GM21619 (cell line): ENCODE measurements around the gene FARSB.
A peak's percentile ranks its signal among the peaks of the same experiment; 100 is the strongest.

Experiments used
- ATAC-seq: cut with Tn5 transposase; IDR thresholded peaks from one replicate; pipeline ENCODE4 v1.9.1; 2021; ENCODE audit not compliant: unreplicated experiment

Gene FARSB

DNA sequence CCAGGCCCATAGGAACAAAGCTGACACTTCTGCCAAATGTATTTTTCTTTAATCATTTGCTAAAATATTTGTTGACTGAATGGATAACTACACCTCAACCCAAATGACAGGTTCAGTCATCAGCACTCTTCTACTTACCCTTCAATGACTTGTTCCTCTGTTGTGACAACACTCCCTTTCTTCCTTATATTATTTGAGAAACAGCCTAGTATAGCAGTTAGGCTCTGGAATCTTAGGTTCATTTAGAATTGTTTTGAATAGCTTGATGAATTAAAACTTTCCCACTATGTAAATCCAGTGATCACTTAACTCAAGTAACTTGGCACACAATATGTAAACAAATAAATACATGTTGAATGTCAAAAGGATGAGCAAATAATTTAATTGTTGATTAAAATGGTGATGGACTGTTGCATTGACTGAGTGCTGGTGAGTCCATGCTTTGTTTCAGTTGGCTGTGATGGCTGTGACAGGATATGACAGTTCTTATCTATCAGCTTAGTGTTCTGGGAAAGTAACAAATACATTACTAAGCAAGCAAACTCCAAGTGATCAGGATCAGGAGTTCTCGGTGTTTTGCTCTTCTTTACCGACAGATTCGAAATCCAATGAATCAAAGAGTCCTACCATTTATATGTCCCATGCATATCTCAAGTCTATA is 12.7 kb upstream of the FARSB start:
- ATAC-seq = no peak

DNA sequence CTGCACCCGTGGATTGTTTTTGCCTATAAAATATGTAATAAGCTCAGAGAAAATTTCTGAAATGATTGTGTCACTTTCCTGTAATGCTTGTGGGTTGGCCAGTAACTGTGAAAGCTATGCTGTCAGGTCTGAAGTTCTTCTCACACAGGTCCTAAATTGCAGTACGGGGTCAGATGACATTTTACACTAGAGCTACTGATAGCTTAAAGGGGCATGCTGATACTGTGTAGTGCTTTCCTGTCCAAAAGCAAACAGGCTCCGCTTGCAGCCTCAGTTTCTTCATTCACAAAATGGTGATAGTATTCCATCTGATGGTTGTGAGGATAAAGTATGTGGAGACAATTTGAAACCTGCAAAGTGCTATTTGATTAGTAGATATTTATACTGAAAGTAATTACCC is 7.6 kb upstream of the FARSB start:
- no peak for ATAC-seq

DNA sequence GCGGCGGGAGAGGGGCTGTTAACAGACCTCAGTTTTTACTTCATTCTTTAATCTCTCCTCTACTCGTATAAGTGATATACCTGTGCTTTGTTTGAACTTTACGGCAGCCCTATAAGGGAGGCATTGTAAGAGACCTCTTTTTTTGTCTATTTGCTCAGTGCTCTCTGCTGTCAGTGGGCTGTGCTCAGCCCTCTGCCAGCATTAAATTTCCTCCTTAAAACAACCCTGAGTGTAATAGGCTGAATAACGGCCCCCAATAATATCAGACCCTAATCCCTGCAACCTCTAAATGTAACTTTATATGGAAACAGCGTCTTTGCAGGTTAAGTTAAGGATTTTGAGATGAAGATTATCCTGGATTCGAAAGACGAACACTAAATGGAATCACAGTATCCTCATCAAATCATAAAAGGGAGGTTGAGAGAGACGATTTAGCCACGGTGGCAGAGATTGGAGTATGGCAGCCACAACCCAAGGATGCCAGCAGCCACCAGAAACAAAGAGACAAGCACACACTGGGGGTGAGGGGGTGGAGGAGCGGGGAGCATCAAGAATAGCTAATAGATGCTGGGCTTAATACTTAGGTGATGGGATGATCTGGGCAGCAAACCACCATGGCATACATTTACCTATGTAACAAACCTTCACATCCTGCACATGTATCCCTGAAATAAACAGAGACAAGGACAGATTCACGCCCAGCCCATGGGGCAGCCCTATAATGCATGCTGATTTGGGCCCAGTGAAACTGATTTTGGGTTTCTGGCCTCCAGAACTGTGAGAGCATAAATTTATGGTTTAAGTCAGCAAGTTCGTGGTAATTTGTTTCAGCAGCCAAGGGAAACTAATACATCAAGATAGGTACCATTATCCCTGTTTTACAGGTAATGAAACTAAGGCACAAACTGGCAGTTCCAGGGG is 894 bp upstream of the FARSB start:
- peak; percentile 25 for ATAC-seq

- ATAC-seq = no peak
These were observed 2.6 kb downstream of the FARSB start for GRCh38 chr2:222653280-222653679.

DNA sequence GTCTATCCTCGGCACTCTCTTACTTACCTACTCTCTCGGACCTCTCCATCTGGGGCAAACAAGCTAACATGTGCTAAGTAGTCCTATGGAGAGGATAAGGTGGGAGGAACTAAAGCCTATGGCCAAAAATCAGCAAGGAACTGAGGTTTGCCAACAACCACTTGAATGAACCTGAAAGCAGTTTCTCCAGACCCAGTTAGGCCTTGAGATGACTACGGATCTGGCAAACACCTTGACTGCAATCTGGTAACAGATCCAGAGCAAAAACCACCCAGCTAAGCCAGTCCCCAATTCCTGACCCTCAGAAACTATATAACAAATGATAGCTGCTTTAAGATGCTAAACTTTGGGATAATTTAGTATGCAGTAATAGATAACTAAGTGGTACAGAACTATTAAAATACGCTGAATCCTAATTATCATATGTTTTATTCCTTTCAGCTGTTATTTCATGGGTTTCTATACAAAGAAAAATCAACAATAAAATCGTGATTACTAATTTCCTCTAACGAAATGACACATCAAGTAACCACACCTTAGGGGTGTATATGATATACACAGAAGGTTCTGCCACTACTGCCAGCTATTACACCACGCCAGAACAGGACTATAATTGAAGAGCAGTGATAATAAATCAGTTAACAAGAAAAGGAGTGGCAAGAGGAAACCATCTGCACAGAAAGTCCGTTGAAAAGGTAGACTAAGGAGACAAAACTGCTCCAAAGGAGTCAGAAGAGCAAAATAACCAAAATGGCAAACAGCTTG is 3.2 kb downstream of the FARSB start:
- no peak for ATAC-seq

DNA sequence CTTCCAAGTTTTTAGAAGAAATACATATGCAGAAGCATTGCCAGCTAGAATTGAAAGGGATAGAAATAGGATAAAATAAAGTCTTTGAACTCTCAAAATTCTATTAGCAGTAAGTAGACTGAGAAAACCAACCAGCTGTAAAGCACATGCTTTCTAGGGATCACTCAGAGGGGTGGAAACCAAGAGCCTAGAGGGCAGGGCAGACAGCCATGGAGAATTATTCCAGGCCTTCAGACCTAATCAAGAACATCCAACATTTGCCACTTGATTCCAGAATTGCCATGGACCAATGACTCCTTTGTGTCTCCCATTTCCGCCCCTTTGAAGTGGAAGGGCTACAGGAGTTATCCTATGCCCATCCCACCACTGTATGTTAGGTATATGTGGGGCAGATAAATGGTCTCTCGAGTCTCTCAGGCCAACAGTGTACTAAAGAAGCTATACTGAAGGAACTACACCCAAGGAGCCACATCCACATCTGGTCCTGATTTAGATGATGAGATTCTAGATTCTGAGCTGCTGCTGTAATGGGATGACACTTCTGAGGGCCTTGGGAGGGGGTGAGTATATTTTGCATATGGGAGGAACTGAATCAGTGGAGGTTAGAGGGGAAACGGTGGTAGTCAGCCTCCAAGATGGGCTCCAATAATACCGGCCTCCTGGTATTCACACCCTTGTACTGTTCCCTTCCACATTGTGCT is 4.0 kb downstream of the FARSB start:
- ATAC-seq = no peak

DNA sequence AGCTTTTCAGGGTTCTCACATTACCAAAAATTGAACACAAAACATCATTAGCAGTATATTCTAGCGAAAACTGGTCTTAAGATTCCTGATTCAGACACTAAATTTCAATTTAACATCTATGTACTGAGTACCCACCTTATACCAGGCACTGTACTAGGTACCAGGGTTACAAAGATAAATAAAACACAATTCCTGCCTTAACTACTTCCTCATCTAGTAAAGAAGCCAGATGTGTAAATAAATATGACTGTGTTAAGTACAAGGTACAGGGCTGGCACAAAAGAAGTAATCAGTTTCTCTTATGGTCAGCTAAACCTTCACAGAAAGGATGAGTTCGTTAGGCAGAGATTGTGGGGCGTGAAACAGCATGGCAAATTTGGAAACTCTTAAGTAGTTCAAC is 6.1 kb downstream of the FARSB start:
- ATAC-seq = no peak

DNA sequence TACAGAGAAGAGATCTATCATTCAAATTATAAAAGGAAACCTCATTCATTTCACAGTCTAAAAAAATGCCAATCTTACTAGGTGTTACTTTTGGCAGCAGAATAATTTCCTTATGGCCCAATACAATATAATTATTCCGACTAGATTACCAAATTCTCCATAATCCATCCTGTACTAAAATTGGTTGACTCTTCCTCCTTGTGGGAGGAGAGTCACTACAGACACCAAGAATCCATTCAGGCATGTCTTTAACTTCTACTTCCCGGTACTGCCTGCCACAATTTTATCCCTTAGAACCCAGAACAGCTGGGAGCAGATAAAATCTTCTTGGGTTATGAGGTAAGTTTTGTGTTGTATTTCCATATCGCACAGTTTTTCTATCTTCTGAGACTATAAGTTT is 9.9 kb downstream of the FARSB start:
- ATAC-seq = no peak

GRCh38 chr2:222643134-222643533 is 12.8 kb downstream of the FARSB start:
- ATAC-seq = no peak

DNA sequence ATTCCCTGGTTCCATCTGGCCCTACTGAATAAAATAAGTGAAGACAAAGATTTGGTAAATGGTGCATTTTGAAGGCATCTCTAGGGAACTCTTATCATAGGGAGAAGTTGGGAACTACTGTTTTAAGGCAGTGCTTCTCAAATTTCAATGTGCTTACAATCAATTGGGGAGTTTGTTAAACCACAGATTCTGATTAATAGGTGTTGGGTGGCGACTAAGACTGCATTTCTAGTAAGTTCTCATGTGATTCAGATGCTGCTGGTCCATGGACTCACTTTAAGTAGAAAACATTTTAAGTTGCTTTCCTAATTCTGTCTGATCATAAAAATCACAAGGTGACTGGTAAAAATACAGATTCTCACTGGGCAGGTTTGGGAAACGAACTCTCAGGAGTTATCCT is 14.6 kb downstream of the FARSB start:
- no peak for ATAC-seq

DNA sequence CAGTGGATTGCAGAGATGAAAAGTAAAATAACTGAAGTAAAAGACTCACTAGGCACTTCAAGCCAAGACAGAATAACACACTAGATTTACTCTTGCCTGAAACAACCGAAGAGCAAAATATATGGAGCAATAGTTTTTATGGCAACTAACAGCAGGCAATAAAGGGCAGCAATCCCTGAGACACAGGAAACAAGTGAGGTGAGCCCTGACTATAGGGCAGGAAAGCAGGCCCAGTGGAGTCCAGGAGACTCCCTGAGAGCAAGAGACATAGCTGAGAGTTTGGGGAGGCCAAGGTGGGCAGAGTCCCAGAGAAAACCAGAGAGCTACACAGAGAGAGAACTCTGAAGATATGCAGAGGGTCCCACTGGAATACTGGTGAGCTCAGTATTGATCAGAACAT is 18.8 kb downstream of the FARSB start:
- no peak for ATAC-seq

DNA sequence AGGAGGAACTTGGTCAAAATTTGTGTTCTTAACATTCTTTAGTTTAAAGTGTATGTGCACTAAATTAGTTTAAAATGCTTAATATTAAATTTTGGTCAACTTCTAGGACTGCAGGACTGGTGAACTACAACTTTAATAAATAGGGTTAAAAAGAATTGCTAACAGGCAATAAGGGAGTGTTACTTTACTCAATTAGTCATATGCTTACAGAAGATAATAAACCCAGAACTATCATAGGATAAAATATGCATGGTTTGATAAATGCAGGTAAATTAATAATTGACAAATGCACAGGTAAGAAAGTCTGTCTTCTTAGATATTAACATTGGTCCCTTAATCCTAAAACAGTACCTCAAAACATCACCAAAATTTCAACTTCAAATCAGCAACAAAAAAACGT is 20.6 kb downstream of the FARSB start:
- no peak for ATAC-seq

- ATAC-seq = no peak
These were observed 28.1 kb downstream of the FARSB start for GRCh38 chr2:222627764-222628163.

DNA sequence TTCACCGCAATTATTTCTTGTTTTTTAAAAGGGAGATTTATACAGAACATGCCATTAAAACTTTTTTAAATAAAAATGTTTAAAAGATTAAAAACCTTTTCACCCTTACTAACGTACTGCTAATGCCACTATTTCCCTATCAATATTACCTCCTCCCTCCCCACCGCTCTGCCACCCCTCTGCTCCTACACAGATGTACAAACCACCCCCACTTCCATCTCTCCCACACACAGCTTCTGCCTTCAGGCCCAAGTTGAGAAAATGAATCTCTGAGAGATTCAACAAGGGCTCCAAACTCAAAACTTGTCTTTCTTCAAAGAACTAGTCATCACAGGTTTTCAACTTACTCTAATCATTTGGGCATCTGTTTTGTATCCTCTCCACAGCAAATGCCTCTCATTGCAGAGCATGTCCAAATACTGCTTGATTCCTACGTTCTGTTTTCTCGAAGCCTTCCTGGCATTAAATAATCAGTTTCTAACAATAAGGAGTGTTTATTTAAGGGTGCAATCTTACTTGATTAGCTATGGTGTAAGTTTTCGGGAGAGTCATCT is 32.1 kb downstream of the FARSB start:
- no peak for ATAC-seq

DNA sequence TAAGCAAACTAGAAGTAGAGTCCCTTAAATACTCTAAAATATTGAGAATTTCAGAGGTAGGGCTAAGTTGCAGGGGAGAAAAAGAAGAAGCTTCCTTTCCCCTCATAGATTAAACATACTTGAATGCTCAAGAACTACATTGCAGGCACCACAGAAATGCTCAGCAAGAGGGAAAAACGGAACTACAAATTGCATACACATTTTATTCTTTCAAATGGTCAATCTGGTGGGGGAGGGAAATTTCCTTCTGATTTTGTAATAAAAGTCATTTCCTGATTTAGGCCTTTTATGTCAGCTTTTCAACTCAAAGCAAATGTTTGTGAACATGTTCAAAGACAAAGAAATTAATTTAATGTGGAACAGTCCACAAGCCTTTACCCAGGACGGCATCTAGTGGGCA is 33.0 kb downstream of the FARSB start:
- no peak for ATAC-seq

DNA sequence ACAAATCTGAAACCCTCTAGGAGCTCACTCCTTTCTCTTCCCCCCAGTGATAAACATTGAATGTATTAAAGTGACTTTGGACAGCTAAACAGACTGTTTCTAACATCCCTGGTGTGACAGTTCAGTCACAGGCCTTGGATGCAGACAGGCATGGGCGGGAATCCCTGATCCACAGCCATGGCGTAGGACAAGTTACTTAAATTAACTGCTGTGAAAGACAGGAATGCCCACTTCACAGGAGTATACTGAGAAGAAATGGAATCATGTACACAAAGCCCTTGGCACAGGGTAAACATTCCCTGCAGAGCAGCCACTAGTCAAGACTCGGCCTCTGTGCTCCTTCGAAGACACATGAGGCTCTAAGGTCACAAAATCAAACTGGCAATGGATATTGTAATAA is 34.0 kb downstream of the FARSB start:
- no peak for ATAC-seq

- no peak for ATAC-seq
These were observed 40.6 kb downstream of the FARSB start for GRCh38 chr2:222615320-222615719.

DNA sequence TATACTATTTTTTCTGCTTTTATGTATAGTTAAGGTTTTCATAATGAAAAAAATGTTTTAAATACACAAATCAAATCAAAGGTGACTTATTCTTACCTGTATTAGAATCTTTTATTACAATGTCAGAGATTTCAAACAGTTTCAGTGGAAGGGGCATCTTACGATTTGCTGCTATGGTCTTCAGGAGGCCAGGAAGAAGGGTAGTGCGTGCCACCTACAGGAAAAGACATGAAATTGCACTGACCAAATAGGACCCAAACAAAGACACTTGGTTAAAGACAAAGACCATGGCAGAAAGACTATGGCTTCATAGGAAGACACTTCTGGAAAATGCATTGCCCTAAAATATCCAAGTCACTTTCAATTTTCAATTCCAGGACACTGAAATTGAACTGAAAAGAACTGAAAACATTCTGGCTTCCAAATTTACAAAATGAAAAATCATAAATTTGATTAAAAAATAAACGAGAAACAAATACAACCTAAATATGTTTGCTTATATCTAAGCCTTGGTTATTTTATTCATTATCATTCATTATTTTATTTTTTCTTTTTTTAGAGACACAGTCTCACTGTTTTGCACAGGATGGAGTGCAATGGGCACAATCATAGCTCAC is 42.1 kb downstream of the FARSB start:
- ATAC-seq = peak; percentile 93

DNA sequence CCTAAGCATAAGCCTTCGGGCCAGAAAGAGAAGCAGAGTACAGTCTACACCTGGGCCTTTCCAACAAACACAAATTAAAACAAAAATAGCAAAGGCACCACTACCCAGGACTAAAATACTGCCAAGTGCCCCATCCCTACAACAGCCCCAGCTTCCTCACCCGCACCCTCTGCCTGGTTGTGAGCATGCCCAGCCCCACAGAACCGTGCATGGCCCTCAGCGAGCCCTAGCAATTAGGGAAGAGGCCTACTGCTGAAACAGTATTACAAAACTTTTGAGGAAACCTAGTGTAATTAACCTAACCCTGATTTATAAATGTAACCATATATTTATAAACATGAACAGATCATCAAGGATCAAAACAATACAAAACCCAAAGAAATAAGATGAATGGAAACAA is 44.2 kb downstream of the FARSB start:
- no peak for ATAC-seq

GRCh38 chr2:222610746-222611145 is 45.1 kb downstream of the FARSB start:
- no peak for ATAC-seq
